ENCODE data around the gene SUMF2.
A peak's percentile ranks its signal among the peaks of the same experiment; 100 is the strongest.
"Not testable (repeated sequence)": the region's sequence is repeated elsewhere in the genome, so short reads cannot be mapped to it uniquely, and the experiment has no call there.

SUMF2 gene

GRCh38 chr7:56063882-56064625, at the start of gene SUMF2:
SUMF2 (plus strand) TSS chr7:56064286; CDS start chr7:56064312, 26 bp downstream.
- DNase-seq: peak; percentile 68

- DNase-seq: not testable (repeated sequence)
These were observed 47.1 kb upstream of the SUMF2 start for GRCh38 chr7:56017015-56017414.

GRCh38 chr7:56019501-56019900, 44.6 kb upstream of the SUMF2 start:
- DNase-seq: no peak

- no peak for DNase-seq
These were observed 40.6 kb upstream of the SUMF2 start for GRCh38 chr7:56023500-56023899.

GRCh38 chr7:56026538-56026937, 37.5 kb upstream of the SUMF2 start:
- peak; percentile 85 for DNase-seq

- no peak for DNase-seq
These were observed 35.0 kb upstream of the SUMF2 start for GRCh38 chr7:56028942-56029630.

- no peak for DNase-seq
These were observed 33.7 kb upstream of the SUMF2 start for GRCh38 chr7:56030340-56030739.

- not testable (repeated sequence) for DNase-seq
These were observed 32.5 kb upstream of the SUMF2 start for GRCh38 chr7:56031556-56031955.

GRCh38 chr7:56032578-56032977, 31.5 kb upstream of the SUMF2 start:
- not testable (repeated sequence) for DNase-seq

- DNase-seq: peak; percentile 87
These were observed 30.2 kb upstream of the SUMF2 start for GRCh38 chr7:56033671-56034432.

GRCh38 chr7:56040730-56041129, 23.4 kb upstream of the SUMF2 start:
- no peak for DNase-seq

- not testable (repeated sequence) for DNase-seq
These were observed 18.3 kb upstream of the SUMF2 start for GRCh38 chr7:56045758-56046157.

GRCh38 chr7:56046721-56047445, 17.2 kb upstream of the SUMF2 start:
- no peak for DNase-seq

GRCh38 chr7:56047446-56048116, 16.5 kb upstream of the SUMF2 start:
- DNase-seq: not testable (repeated sequence)

GRCh38 chr7:56048245-56048644, 15.8 kb upstream of the SUMF2 start:
- no peak for DNase-seq

- DNase-seq: peak; percentile 36
These were observed 15.3 kb upstream of the SUMF2 start for GRCh38 chr7:56048763-56049162.

- DNase-seq: no peak
These were observed 13.1 kb upstream of the SUMF2 start for GRCh38 chr7:56051053-56051338.

- DNase-seq: peak; percentile 93
These were observed 12.5 kb upstream of the SUMF2 start, which contains the start of the genes CCT6A and PSPH for GRCh38 chr7:56051339-56052191. CCT6A (plus strand) TSS chr7:56051765; CDS start chr7:56051849, 84 bp downstream. PSPH (minus strand) TSS chr7:56051444; CDS start chr7:56021212, 30,232 bp downstream.

- DNase-seq: no peak
These were observed 10.7 kb upstream of the SUMF2 start for GRCh38 chr7:56053379-56053778.

GRCh38 chr7:56053993-56054392, 10.1 kb upstream of the SUMF2 start:
- no peak for DNase-seq

- DNase-seq: no peak
These were observed 1.7 kb upstream of the SUMF2 start for GRCh38 chr7:56062382-56062781.

All from DMS79 treated with DMSO at 0.1 percent for 48 hours (cell line).